SW 1271 (cell line): ENCODE measurements around the gene ZKSCAN5.
A peak's percentile ranks its signal among the peaks of the same experiment; 100 is the strongest.
"Not testable (repeated sequence)": the region's sequence is repeated elsewhere in the genome, so short reads cannot be mapped to it uniquely, and the experiment has no call there.

ENCODE experiments used
- DNase-seq, 2 experiments: peaks; one replicate each; lab custom pipeline; 2025; lab: John Stamatoyannopoulos, UW

Gene ZKSCAN5

DNA sequence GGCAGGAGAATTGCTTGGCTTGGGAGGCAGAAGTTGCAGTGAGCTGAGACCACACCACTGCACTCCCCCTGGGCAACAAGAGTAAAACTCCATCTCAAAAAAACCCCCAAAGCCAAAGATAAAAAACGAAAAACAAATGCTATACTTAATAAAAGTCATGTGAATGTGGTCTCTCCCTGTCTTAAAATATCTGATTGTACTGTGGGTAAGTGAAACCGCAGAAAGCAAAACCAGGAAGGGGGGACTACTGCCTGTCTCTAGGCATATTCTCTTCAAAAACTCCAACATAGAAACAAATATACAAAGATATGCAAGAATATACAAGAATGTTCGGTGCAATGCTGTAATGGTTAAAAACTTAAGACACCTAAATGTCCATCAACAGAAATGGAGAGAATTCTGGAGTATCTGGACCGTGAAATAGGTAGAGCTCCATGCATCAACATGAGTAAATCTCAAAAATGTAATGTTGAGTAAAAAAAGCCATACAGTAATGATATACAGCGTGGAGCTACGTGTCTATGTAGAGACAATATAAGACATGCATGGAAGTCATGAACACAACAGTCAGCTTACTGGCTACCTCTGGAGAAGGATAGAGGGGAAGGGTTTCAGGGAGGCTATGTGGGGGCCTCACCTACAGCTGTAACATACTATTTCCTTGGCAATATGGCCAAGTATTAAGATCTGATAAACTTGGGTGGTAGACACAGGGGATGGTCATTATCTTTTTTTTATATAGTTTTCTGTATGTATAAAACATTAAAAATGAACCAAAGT is 6.5 kb upstream of the ZKSCAN5 start:
- no peak for DNase-seq

- no peak for DNase-seq
These were observed 5.9 kb upstream of the ZKSCAN5 start for GRCh38 chr7:99498546-99498944.

DNA sequence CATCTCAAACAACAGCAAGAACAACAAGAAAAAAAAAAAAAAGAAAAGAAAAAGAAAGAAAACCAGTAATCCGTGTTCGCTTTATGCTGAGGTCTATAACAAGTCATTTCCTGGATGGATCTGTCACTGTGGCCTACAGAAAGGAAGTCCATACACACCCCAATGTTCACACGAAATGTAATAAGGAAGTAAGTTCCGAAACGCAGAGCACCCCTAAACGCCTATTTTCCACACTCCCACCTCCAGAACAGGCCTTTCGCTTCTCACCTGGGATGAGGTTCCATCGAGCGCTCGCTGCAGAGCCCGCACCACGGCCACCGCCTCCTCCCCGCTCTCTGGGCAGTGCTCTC is 5.1 kb upstream of the ZKSCAN5 start:
- no peak for DNase-seq

- peak; percentile 87 to 92 for DNase-seq
These were observed 4.5 kb upstream of the ZKSCAN5 start, which contains the start of gene ZNF394 for GRCh38 chr7:99499721-99500636. ZNF394 (minus strand) TSS chr7:99500281; CDS start chr7:99500093, 188 bp downstream.

- no peak for DNase-seq
These were observed 3.8 kb upstream of the ZKSCAN5 start for GRCh38 chr7:99500637-99501009.

DNA sequence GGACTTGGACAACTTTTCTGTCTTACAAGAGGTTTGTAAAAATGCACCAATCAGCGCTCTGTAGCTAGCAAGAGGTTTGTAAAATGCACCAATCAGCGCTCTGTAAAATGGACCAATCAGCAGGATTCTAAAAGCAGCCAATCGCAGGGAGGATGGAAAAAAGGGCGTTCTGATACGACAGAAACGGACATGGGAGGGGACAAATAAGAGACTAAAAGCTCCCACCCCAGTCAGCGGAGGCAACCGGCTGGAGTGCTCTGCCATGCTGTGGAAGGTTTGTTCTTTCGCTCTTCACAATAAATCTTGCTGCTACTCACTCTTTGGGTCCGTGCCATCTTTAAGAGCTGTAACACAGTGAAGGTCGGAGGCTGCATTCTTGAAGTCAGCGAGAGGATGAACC is 3.2 kb upstream of the ZKSCAN5 start:
- DNase-seq = not testable (repeated sequence)

DNA sequence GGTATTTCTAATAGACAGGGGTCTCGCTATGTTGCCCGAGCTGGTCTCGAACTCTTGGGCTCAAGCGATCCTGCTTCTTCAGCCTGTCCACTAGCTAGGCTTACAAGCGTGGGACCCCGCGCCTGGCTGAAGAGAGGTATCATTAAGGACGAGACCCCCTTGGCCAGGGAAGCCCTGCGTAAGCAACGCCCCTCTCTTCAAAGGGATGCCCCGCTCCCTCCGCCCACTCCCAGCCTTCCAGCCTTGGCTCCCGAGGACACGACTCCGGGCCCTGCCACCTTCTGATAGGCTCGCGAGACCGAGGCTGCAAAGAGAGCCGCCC is 220 bp upstream of the ZKSCAN5 start:
- DNase-seq = peak in 1 of 2 experiments; percentile 95

DNA sequence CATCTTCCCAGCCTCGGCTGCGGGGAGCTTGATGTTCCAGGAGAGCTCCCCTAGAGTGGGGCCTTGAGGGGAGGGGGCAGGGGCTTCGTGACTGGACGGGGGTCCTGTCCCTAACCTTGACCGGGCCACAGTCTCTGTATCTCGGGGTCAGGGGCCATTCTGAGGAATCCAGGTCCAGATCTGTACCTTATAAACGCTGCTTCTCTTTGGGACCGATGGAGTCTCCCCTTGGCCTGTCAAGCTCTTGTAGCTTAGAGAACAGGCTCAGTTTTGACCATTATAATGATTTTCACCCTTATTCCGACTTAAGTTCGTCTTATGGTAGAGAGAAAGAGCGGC is 831 bp downstream of the ZKSCAN5 start:
- no peak for DNase-seq

DNA sequence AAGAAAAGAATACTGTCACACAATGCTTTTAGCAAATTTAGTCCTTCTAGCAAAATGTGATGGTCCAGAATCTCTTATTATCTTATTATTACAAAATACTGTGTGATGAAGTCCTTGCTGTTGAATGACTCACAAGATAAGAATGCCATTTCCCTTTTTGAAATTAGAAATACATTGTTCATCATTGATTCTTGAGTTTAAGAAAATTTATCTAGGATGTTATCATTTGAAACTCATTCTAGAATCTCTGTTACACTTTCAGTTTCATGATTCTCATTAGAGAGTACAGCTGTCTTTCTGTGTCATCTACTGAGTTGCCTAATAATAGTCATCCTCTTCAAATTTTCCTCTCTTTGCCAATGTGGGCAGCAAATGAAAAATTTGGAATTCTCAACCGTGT is 9.6 kb downstream of the ZKSCAN5 start:
- no peak for DNase-seq

- DNase-seq = no peak
These were observed 16.9 kb downstream of the ZKSCAN5 start for GRCh38 chr7:99521399-99521798.

DNA sequence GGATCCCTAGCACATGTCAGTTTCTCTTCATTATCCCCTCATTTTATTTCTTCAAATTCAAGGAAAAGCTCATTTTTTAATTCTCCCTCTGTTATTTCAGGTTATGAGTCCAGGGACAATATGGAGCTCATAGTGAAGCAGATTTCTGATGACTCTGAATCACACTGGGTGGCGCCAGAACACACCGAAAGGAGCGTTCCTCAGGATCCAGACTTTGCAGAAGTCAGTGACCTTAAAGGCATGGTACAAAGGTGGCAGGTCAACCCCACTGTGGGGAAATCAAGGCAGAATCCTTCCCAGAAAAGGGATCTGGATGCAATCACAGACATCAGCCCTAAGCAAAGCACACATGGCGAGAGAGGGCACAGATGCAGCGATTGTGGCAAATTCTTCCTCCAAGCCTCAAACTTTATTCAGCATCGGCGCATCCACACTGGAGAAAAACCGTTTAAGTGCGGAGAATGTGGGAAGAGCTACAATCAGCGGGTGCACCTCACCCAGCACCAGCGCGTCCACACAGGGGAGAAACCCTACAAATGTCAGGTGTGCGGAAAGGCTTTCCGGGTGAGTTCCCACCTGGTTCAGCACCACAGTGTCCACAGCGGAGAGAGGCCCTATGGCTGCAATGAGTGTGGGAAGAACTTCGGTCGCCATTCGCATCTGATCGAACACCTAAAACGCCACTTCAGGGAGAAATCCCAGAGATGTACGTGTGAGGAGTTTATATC is 21.4 kb downstream of the ZKSCAN5 start:
- no peak for DNase-seq

DNA sequence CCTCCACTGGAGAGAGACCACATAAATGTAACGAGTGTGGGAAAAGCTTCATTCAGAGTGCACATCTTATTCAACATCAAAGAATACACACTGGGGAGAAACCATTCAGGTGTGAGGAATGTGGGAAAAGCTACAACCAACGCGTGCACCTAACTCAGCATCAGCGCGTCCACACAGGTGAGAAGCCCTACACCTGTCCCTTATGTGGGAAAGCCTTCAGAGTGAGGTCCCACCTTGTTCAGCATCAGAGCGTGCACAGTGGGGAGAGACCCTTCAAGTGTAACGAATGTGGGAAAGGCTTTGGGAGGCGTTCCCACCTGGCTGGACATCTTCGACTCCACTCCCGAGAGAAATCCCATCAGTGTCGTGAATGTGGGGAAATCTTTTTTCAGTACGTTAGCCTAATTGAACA is 26.9 kb downstream of the ZKSCAN5 start:
- no peak for DNase-seq

GRCh38 chr7:99535667-99536066 is 31.2 kb downstream of the ZKSCAN5 start:
- DNase-seq = no peak

GRCh38 chr7:99539213-99539811 is 34.9 kb downstream of the ZKSCAN5 start:
- DNase-seq = no peak

DNA sequence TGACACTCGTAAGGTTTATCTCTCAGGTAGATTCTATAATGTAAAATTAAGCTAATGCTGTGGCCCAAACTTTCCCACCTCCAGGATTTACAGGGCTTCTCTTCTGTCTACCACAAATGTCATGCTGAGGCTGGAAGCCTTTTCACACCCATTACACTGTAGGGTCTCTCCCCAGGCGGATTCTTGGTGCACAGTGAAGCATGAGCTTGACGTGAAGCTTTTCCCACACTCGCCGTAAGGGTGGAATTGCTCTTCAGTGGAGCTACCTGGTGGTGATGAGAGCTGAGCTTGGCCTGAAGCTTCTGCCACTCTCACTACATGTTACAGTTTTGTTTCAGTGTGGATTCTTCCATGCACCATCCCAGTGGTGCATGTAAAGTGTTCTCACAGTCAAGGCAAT is 36.1 kb downstream of the ZKSCAN5 start:
- no peak for DNase-seq

GRCh38 chr7:99541212-99541611 is 36.8 kb downstream of the ZKSCAN5 start:
- DNase-seq = no peak

- DNase-seq = no peak
These were observed 38.7 kb downstream of the ZKSCAN5 start for GRCh38 chr7:99543081-99543671.

- DNase-seq = no peak
These were observed 39.5 kb downstream of the ZKSCAN5 start for GRCh38 chr7:99543916-99544315.

GRCh38 chr7:99545308-99545707 is 40.8 kb downstream of the ZKSCAN5 start:
- not testable (repeated sequence) for DNase-seq

DNA sequence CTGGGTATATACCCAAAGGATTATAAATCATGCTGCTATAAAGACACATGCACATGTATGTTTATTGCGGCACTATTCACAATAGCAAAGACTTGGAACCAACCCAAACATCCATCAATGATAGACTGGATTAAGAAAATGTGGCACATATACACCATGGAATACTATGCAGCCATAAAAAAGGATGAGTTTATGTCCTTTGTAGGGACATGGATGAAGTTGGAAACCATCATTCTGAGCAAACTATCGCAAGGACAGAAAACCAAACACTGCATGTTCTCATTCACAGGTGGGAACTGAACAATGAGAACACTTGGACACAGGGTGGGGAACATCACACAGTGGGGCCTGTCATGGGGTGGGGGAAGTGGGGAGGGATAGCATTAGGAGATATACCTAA is 45.1 kb downstream of the ZKSCAN5 start:
- DNase-seq = not testable (repeated sequence)

DNA sequence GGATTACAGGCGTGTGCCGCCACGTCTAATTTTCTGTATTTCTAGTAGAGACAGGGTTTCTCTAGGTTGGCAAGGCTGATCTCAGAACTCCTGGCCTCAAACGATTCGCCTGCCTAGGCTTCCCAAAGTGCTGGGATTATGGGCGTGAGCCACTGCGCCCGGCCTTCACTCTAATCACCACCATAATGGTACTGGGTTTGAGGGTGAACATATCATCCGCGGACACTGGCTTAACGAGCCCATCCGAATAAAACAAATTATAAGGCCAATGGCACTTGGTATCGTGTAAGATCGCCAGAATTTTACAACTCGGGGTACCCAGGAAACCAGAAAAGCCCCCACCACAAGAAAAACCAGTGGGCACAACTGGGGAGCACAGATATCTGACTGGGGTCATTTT is 46.9 kb downstream of the ZKSCAN5 start:
- no peak for DNase-seq
